ENCODE results near the gene TCF25.
"Not testable (repeated sequence)": the region's sequence is repeated elsewhere in the genome, so short reads cannot be mapped to it uniquely, and the experiment has no call there.

The TCF25 gene

GRCh38 chr16:89845417-89845816 is 28.0 kb upstream of the TCF25 start:
- no peak for DNase-seq

DNA sequence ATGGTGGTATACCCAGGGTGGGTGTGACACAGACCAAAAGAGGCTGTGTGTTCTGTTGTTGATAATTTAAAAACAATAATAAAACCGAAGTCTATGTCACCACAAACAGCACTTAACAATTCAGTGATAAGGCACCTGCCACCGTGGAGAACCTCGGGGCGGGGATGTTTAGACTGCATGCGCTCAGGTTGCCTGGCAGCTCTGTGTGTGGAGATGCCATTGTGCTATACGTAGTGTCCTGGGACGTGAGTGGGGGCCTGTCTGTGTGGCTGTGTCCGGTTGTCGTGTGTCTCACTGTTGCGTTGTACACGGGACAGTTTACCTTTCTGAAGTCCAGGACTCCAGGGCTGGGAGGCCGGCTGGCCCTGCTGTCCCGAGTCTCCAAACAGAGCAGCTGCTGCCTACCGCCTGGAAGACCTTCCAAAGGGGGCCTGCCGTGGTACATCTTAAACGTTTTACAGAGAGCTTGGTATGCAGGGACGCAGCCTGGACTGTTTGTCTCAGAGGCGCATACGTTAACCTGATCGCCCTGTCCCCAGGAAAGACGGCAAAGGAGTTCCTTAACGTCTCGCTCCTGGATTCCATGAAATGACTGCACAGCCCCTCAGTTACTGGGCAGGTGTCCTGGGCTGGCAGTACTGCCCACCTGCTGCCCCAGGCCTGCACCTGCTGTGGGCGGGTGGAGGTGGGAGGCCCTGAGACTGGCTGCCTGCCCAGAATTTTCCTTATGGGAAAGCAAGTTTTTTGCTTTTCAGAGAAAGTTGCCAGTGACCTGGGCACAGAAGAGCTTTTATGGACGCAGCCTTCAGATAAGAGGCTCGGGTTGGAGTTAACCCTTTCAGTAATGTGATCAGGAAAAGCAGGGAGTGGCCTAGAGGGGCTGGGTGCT is 26.1 kb upstream of the TCF25 start:
- no peak for DNase-seq

GRCh38 chr16:89847940-89848297 is 25.5 kb upstream of the TCF25 start:
- DNase-seq: no peak

- no peak for DNase-seq
Measured at GRCh38 chr16:89848974-89849373, 24.4 kb upstream of the TCF25 start.

- DNase-seq: no peak
Measured at GRCh38 chr16:89853306-89853993, 19.9 kb upstream of the TCF25 start.

GRCh38 chr16:89855301-89855945 is 18.0 kb upstream of the TCF25 start:
- DNase-seq: no peak

GRCh38 chr16:89855986-89856385 is 17.4 kb upstream of the TCF25 start:
- no peak for DNase-seq

DNA sequence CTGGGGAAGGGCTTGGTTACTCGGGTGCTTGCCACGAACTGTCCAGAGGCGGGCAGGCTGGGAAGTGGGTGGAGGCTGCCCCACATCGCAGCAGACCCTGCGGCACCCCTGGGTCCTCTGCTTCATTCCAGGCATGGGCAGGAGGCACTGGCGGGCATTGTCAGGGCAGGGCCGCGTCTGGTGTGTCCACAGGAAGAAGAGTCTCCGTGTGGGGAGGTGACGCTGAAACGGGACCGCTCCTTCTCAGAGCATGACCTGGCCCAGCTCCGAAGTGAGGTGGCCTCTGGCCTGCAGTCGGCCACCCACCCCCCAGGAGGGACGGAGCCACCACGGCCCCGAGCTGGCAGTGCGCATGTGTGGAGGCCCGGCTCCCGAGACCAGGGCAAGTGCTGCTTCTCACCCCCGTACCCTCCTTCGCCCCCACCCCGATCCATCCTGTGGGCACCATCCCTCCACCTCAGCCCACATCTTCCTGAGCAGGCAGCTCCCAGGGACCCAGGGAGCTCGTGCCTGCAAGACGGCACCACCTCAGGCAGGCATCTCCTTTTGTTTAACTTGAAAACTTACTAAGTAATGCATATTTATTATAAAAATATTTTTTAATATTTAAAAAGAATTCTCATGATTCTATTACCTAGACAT is 14.3 kb upstream of the TCF25 start:
- no peak for DNase-seq

DNA sequence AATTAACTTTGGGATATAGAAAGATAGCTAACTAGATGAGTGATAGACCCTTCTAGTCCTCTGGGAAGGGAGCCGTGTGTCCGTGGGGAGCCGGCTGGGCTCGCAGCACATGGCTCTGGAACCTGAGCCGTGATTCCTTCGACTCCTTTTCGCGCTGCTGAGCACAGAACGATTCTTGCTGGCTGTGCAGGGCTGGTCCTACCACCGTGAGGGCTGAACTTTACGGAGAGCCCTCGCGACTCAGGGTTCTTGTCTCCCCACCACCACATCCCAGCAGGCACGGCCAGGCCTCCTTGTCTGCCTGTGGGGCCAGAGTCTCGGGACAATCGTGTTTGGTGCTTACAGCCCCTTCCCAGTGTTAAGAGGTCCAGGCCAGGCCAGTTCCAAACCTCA is 13.8 kb upstream of the TCF25 start:
- DNase-seq: no peak

GRCh38 chr16:89860747-89861304 is 12.6 kb upstream of the TCF25 start:
- peak; percentile 19 for DNase-seq

GRCh38 chr16:89861648-89862047 is 11.7 kb upstream of the TCF25 start:
- DNase-seq: no peak

- no peak for DNase-seq
Measured at GRCh38 chr16:89862732-89863131, 10.7 kb upstream of the TCF25 start.

- no peak for DNase-seq
Measured at GRCh38 chr16:89863741-89864526, 9.5 kb upstream of the TCF25 start.

DNA sequence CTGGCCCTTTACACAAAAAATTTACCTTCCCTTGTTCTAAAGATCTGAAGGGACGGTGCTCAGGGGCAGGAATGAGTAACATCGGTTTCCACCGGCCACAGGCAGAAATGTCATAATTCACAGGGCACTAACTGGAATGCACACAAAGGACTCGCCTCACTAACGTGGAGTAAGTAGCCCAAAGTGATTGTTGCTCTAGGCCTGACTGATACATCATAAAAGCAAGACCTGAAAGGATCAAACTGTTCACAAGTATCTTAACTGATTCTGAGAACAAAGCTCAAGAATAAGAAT is 8.9 kb upstream of the TCF25 start:
- no peak for DNase-seq

DNA sequence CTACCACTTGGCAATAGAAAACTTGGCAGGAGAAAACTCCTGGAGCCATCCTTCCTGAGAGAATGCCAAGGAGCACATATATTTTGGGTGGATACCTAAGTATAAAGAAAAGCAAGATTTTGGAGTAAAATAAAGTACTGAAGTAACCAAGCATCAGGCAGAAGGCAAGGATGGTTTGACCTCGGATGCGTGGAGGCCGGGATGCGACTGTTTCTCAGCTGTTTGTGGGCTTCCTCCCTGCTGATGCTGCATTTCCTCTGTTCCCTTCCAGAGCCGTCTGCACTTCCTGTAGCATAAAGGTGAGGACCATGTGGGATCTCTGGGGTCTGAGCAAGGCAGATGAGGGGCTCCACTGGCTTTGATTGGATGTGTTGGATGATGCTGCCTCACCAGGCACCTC is 5.5 kb upstream of the TCF25 start:
- DNase-seq: no peak

- DNase-seq: no peak
Measured at GRCh38 chr16:89869911-89870310, 3.5 kb upstream of the TCF25 start.

DNA sequence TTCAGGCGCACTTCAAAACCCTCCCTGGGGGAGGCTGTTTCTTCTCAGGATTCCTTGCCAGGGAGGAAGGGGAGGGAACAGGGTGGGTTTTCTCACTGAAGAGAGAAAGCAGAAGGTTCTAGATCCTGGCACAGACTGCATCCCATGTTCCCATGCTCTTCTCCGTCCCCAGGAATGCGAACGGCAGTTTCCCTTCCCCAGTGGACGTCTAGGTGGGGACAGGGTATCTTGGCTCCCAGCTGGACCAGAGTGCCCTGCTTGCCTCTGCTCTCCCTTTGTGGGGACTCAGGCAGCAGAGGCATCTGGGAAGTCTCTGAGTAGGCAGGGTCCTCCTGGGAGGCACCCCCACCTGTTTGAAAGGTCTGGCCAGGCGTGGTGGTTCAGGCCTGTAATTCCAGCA is 3.0 kb upstream of the TCF25 start:
- no peak for DNase-seq

DNA sequence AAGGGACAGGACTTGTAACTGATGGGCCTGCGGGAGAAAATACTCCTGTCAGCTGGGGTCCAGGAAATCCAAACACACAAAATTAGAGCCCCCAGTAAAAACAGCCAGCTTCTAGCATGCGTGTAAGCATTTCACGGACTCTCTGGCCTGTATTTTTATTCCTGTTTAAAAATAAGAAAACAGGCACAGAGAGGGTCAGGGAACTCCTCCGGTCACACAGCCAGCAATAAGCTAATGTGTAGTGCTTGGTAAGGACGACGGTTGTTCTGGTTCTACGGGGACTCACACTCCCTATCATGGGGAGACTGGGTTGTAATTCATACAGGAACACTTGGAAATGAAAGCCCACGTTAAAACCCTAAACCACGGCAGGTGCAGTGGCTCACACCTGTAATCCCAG is 1.5 kb upstream of the TCF25 start:
- no peak for DNase-seq

GRCh38 chr16:89873972-89874689 is 739 bp downstream of the TCF25 start:
- DNase-seq: peak; percentile 96

DNA sequence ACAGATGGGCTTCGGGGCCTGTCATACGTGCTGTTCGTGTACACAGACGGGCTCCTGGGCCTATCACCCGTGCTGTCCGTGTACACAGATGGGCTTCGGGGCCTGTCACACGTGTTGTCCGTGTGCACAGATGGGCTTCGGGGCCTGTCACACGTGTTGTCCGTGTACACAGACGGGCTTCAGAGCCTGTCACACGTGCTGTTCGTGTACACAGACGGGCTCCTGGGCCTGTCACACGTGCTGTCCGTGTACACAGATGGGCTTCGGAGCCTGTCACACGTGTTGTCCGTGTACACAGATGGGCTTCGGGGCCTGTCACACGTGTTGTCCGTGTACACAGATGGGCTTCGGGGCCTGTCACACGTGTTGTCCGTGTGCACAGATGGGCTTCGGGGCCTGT is 5.7 kb downstream of the TCF25 start:
- not testable (repeated sequence) for DNase-seq

GRCh38 chr16:89880477-89881367 is 7.3 kb downstream of the TCF25 start:
- DNase-seq: no peak

Measured in GDM1 (cell line).